Vagina (tissue), 2 donors: ENCODE measurements around the gene GPR162.

Experiments
- CTCF ChIP-seq, 3 experiments: fragments of 450-650 bp in 2 of 3; fragments of 200-600 bp in 1 of 3; sonication (generic) in 1 of 3; IDR thresholded peaks; one replicate each; pipeline ENCODE4 v1.5.1; 2017 to 2019; ENCODE audit warnings: antibody characterized with exemption in 3 of 3, mild to moderate bottlenecking in 2 of 3, moderate library complexity in 2 of 3
- POLR2AphosphoS5 ChIP-seq, 2 donors: sonication (generic); formaldehyde crosslinking; IDR thresholded peaks; one replicate each; pipeline ENCODE4 v1.9.0; 2017; ENCODE audit warnings: antibody characterized with exemption in 2 of 2, mild to moderate bottlenecking in 2 of 2, low read depth in 1 of 2; ENCODE audit not compliant: insufficient read depth in 1 of 2

- TF ChIP-seq CTCF (IDR thresholded peaks at IDR 0.05) (no peak), POLR2AphosphoS5 (IDR thresholded peaks at IDR 0.05; ENCODE audit: insufficient read depth in 1 of 2, low read depth in 1 of 2) (no peak)
Observed at GRCh38 chr12:6810758-6811157, 10.9 kb upstream of the GPR162 start.
